ENCODE data around the gene IARS1. TPM values are rescaled to one million over a fixed set of nuclear protein-coding genes. Genes with fewer than 3 reads are reported as not detected.

The IARS1 gene
- total RNA-seq, 4 donors from 2014 or later: 73.2 to 234 (median 161) TPM

- intact Hi-C loops (cut with DNase I; ENCODE audit: low total_unique reads): no loop called here
- no peak for TF ChIP-seq POLR2A (IDR thresholded peaks at IDR 0.05)
- TF ChIP-seq CTCF (IDR thresholded peaks at IDR 0.05): no peak
- H3K27me3 ChIP-seq: no peaks in the 10 kb centered on the region
- no peak for DNase-seq
- H3K4me3 ChIP-seq: no peak overlapping the region
- H3K27ac ChIP-seq: peak overlapping the region in 1 of 2 donors; percentile 46
- no peaks in the 10 kb centered on the region for H3K9me3 ChIP-seq
- no peaks in the 10 kb centered on the region for H3K4me1 ChIP-seq
- H3K36me3 ChIP-seq: no peaks in the 10 kb centered on the region
These were observed 14.2 kb downstream of the IARS1 start for GRCh38 chr9:92279302-92279701.

GRCh38 chr9:92278110-92278509 is 15.4 kb downstream of the IARS1 start:
- TF ChIP-seq POLR2A (IDR thresholded peaks at IDR 0.05) (no peak), CTCF (IDR thresholded peaks at IDR 0.05) (no peak)
- no peaks in the 10 kb centered on the region for H3K27me3 ChIP-seq
- no peaks in the 10 kb centered on the region for H3K9me3 ChIP-seq
- DNase-seq: no peak
- intact Hi-C loops (cut with DNase I; ENCODE audit: low total_unique reads): no loop called here
- H3K27ac ChIP-seq: peak overlapping the region; percentile 46 to 58
- H3K4me3 ChIP-seq: no peak overlapping the region
- H3K36me3 ChIP-seq: no peaks in the 10 kb centered on the region
- no peaks in the 10 kb centered on the region for H3K4me1 ChIP-seq

GRCh38 chr9:92276331-92277032 is 17.0 kb downstream of the IARS1 start:
- H3K4me3 ChIP-seq: no peak overlapping the region
- H3K27ac ChIP-seq: peak overlapping the region; percentile 68 to 71
- intact Hi-C loops (cut with DNase I; ENCODE audit: low total_unique reads): no loop called here
- no peaks in the 10 kb centered on the region for H3K9me3 ChIP-seq
- TF ChIP-seq POLR2A (IDR thresholded peaks at IDR 0.05): no peak
- no peak for TF ChIP-seq CTCF (IDR thresholded peaks at IDR 0.05)
- H3K4me1 ChIP-seq: no peaks in the 10 kb centered on the region
- no peaks in the 10 kb centered on the region for H3K36me3 ChIP-seq
- H3K27me3 ChIP-seq: no peaks in the 10 kb centered on the region
- peak in 1 of 2 donors; percentile 65 for DNase-seq

GRCh38 chr9:92275541-92275940 is 18.0 kb downstream of the IARS1 start:
- no peak for TF ChIP-seq POLR2A (IDR thresholded peaks at IDR 0.05)
- peak in 1 of 4 experiments; percentile 6 for TF ChIP-seq CTCF (IDR thresholded peaks at IDR 0.05)
- Histone ChIP-seq H3K36me3 (no peaks in the 10 kb centered on the region), H3K27ac (peak overlapping the region; percentile 68 to 71), H3K27me3 (no peaks in the 10 kb centered on the region), H3K4me3 (no peak overlapping the region), H3K9me3 (no peaks in the 10 kb centered on the region), H3K4me1 (no peaks in the 10 kb centered on the region)
- no peak for DNase-seq
- intact Hi-C loops (cut with DNase I; ENCODE audit: low total_unique reads): no loop called here

- no peaks in the 10 kb centered on the region for H3K9me3 ChIP-seq
These were observed 23.0 kb downstream of the IARS1 start for GRCh38 chr9:92270511-92270910.

More at GRCh38 chr9:92270511-92270910, 23.0 kb downstream of the IARS1 start:
- no peak overlapping the region for H3K27ac ChIP-seq
- H3K27me3 ChIP-seq: no peaks in the 10 kb centered on the region
- TF ChIP-seq CTCF (IDR thresholded peaks at IDR 0.05) (no peak), POLR2A (IDR thresholded peaks at IDR 0.05) (no peak)
- intact Hi-C loops (cut with DNase I; ENCODE audit: low total_unique reads): no loop called here
- no peaks in the 10 kb centered on the region for H3K4me1 ChIP-seq
- H3K36me3 ChIP-seq: no peaks in the 10 kb centered on the region
- DNase-seq: no peak
- no peak overlapping the region for H3K4me3 ChIP-seq

All from uterus (tissue), 4 donors.